SK-MEL-5 (cell line): ENCODE data around the gene RHBDL1. TPM values are rescaled to one million over a fixed set of nuclear protein-coding genes. Genes with fewer than 3 reads are reported as not detected.

Experiments
- DNase-seq: peaks from one replicate; pipeline ENCODE4 v3.0.0-alpha.2; 2016; ENCODE audit warnings: low read depth, low spot score
- in situ Hi-C: cut with HindIII; loops from 2 replicates; pipeline ENCODE4 v1.10.0; 2016; ENCODE audit warnings: low sequenced_read_pairs, high pct_unique_total_duplicates, low pct_unique_long_range_greater_than_20kb
- total RNA-seq: library from RNA; depleted of rRNA; stranded (reverse); fragments of >200 nt; shearing (Covaris generic); gene quantifications from 2 replicates; pipeline ENCODE4 v1.2.3, GENCODE V29; 2014

Gene RHBDL1
- total RNA-seq, 1 experiment from 2014 or later: 0.34 TPM

- in situ Hi-C loops: no loop called here
- peak; percentile 86 for DNase-seq
Observed at GRCh38 chr16:667780-668518, 7.5 kb upstream of the RHBDL1 start, which contains the start of gene RHOT2. TSS of gene RHOT2 (plus strand) at chr16:668132. CDS start at chr16:668200, 68 bp downstream.

DNA sequence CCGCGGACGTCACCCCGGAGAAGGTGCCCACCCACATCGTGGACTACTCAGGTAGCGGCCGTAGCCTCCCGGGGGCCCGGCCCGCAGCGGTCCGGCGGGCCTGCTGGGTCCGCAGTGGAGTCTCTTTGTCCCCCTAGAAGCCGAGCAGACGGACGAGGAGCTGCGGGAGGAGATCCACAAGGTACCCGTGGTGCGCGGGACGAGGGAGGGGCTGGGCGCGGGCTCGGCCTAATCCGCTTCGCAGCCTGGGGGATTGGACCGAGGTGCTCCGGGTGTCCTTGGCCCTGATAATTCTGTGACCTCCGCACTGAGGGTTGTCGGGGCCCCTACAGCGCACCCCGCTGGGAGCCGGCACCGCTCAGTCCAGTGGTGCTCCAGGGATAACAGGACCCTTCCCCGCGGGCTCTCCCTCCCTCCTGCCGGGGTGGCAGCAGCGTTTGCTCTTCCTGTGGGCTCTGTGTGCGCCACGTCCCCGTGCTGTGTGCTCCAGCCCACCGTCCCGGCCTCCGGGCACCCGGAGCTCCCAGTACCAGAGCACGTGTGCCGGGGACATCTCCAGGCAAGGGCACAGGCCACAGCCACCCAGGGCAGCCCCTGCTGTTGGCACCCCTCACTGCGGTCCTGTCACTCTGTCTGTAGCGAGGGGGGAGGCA is 6.8 kb upstream of the RHBDL1 start:
- no peak for DNase-seq
- in situ Hi-C loops: no loop called here

- in situ Hi-C loops: no loop called here
- DNase-seq: no peak
Observed at GRCh38 chr16:669666-670065, 5.8 kb upstream of the RHBDL1 start.

GRCh38 chr16:670485-671352 is 4.8 kb upstream of the RHBDL1 start:
- in situ Hi-C loops: no loop called here
- no peak for DNase-seq

- no peak for DNase-seq
- in situ Hi-C loops: no loop called here
Observed at GRCh38 chr16:671353-672131, 3.9 kb upstream of the RHBDL1 start.

- no peak for DNase-seq
- in situ Hi-C loops: no loop called here
Observed at GRCh38 chr16:672371-672770, 3.1 kb upstream of the RHBDL1 start.

- in situ Hi-C loops: no loop called here
- no peak for DNase-seq
Observed at GRCh38 chr16:672851-673250, 2.6 kb upstream of the RHBDL1 start.

GRCh38 chr16:673399-673991 is 2.0 kb upstream of the RHBDL1 start:
- in situ Hi-C loops: no loop called here
- DNase-seq: no peak

DNA sequence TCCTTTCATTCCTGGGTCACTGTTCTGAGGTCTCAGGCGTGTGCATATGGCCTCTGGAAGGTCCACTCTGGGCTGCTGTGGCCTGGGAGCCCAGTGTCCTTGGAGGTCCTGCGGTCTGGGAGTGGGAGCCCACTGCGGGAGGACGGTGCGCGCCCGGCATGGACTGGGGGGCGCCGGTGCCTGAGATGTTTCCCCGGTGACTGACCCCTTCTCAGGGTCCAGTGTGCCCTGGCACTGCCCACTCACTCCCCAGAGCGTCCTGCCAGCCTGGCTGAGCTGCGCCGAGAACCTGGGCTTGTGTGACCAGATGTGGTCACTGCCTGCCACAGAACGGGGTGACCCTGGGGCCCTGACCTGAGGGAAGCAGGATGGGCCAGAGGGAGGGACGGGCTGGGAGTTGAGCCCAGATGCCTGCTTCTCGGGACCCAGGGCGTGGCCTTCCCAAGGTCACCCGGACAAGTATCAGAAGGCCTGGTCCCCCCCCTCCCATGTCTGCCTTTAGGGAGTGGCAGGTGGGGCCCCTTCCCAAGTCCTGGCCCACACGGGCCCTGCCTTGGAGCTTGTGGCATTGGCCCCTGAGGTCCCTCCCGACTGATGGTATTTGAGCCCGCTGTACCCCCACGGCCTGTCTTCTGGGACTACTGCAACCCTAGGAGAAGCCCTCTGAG is 1.1 kb upstream of the RHBDL1 start:
- no peak for DNase-seq
- in situ Hi-C loops: no loop called here

DNA sequence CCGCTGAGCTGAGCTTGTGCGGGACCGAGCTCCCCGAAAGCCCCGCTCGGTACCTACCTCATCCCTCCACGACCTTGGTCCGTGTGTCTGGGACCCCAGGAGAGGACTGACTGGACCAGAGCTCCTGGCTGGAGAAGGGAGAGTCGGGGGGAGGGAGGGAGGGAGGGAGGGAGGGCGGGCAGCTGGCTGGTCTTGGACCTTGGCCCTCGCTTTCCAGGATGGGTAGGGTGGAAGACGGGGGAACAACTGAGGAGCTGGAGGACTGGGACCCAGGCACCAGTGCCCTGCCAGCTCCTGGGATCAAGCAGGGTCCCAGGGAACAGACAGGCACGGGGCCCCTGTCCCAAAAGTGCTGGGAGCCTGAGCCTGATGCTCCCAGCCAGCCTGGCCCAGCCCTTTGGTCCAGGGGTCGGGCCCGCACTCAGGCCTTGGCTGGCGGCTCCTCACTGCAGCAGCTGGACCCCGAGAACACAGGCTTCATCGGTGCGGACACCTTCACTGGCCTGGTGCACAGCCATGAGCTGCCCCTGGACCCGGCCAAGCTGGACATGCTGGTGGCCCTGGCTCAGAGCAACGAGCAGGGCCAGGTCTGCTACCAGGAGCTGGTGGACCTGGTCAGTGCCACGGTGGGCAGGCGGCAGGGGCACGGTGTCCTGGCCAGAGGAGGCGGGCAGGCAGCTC is 553 bp downstream of the RHBDL1 start:
- no peak for DNase-seq
- in situ Hi-C loops: no loop called here

- DNase-seq: no peak
- in situ Hi-C loops: no loop called here
Observed at GRCh38 chr16:676565-676902, 1.1 kb downstream of the RHBDL1 start.

- in situ Hi-C loops: no loop called here
Observed at GRCh38 chr16:676913-677312, 1.4 kb downstream of the RHBDL1 start.

GRCh38 chr16:677316-678190 is 2.1 kb downstream of the RHBDL1 start:
- in situ Hi-C loops: no loop called here
- DNase-seq: no peak

More at GRCh38 chr16:676913-677312, 1.4 kb downstream of the RHBDL1 start:
- no peak for DNase-seq

DNA sequence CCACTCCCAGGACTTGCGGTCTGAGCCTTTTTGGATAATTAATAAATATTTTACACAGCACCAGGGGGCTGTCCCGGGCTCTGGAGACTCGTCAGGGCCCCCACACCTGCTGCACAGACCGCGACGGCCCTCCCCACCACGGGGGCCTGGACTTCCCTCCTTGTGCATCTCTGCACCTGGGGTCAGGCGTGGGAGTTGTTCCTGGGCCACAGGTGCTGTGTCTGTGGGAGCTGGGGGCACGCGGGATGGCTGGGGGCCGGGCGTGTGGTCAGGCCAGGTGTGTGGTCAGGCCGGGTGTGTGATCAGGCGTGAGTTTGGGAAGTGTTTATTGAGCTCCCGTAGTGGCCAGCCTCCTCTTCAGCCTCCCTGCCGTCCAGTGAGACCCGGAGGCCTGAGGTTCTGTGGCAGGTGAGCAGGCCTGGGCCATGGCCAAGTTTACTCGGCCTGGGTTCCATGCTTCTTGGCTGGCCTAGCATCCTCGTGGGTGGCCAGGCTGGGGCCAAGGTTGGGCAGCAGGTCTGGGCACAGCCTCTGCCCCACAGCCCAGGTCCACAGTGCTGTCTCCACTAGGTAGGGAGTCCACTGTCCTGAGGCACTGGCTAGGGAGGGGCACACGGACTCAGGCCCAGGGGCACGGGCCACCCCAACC is 2.9 kb downstream of the RHBDL1 start:
- in situ Hi-C loops: no loop called here
- DNase-seq: no peak
